Measurements from ENCODE around the gene SAMD5.
"Not testable (repeated sequence)": the region's sequence is repeated elsewhere in the genome, so short reads cannot be mapped to it uniquely, and the experiment has no call there.

SAMD5 gene

GRCh38 chr6:147534116-147534860 is 25.8 kb downstream of the SAMD5 start:
- in situ Hi-C loops (cut with HindIII; ENCODE audit: low sequenced_read_pairs), result no loop called here
- no peak for DNase-seq (ENCODE audit: low read depth)
- TF ChIP-seq, protein P1, sequence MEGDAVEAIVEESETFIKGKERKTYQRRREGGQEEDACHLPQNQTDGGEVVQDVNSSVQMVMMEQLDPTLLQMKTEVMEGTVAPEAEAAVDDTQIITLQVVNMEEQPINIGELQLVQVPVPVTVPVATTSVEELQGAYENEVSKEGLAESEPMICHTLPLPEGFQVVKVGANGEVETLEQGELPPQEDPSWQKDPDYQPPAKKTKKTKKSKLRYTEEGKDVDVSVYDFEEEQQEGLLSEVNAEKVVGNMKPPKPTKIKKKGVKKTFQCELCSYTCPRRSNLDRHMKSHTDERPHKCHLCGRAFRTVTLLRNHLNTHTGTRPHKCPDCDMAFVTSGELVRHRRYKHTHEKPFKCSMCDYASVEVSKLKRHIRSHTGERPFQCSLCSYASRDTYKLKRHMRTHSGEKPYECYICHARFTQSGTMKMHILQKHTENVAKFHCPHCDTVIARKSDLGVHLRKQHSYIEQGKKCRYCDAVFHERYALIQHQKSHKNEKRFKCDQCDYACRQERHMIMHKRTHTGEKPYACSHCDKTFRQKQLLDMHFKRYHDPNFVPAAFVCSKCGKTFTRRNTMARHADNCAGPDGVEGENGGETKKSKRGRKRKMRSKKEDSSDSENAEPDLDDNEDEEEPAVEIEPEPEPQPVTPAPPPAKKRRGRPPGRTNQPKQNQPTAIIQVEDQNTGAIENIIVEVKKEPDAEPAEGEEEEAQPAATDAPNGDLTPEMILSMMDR (IDR thresholded peaks at IDR 0.05; ENCODE audit: low read depth, low read length, missing control alignments), result no peak
- no peak overlapping the region for H3K4me3 ChIP-seq (ENCODE audit: low read depth, low read length)

GRCh38 chr6:147538821-147539220 is 30.3 kb downstream of the SAMD5 start:
- in situ Hi-C loops (cut with HindIII; ENCODE audit: low sequenced_read_pairs), result no loop called here
- no peak for DNase-seq (ENCODE audit: low read depth)
- H3K4me3 ChIP-seq (ENCODE audit: low read depth, low read length), result no peak overlapping the region
- TF ChIP-seq, protein P1 (IDR thresholded peaks at IDR 0.05; ENCODE audit: low read depth, low read length, missing control alignments), result no peak

GRCh38 chr6:147540075-147540474 is 31.6 kb downstream of the SAMD5 start:
- no peak for DNase-seq (ENCODE audit: low read depth)
- TF ChIP-seq, protein P1 (IDR thresholded peaks at IDR 0.05; ENCODE audit: low read depth, low read length, missing control alignments), result no peak
- no peak overlapping the region for H3K4me3 ChIP-seq (ENCODE audit: low read depth, low read length)
- in situ Hi-C loops (cut with HindIII; ENCODE audit: low sequenced_read_pairs), result loop anchor here (10.0 kb wide), 1 partner anchor 245 kb away; no protein-coding TSS in a partner anchor

- in situ Hi-C loops (cut with HindIII; ENCODE audit: low sequenced_read_pairs), result loop anchor here (10.0 kb wide), 1 partner anchor 242 kb away; no protein-coding TSS in a partner anchor
- H3K4me3 ChIP-seq (ENCODE audit: low read depth, low read length); DNase-seq (ENCODE audit: low read depth): not testable (repeated sequence)
Measured at GRCh38 chr6:147542436-147542835, 33.9 kb downstream of the SAMD5 start.

GRCh38 chr6:147544420-147544819 is 35.9 kb downstream of the SAMD5 start:
- no peak for DNase-seq (ENCODE audit: low read depth)
- in situ Hi-C loops (cut with HindIII; ENCODE audit: low sequenced_read_pairs), result loop anchor here (10.0 kb wide), 1 partner anchor 240 kb away; no protein-coding TSS in a partner anchor
- TF ChIP-seq, protein P1 (IDR thresholded peaks at IDR 0.05; ENCODE audit: low read depth, low read length, missing control alignments), result no peak
- H3K4me3 ChIP-seq (ENCODE audit: low read depth, low read length), result no peak overlapping the region

DNA sequence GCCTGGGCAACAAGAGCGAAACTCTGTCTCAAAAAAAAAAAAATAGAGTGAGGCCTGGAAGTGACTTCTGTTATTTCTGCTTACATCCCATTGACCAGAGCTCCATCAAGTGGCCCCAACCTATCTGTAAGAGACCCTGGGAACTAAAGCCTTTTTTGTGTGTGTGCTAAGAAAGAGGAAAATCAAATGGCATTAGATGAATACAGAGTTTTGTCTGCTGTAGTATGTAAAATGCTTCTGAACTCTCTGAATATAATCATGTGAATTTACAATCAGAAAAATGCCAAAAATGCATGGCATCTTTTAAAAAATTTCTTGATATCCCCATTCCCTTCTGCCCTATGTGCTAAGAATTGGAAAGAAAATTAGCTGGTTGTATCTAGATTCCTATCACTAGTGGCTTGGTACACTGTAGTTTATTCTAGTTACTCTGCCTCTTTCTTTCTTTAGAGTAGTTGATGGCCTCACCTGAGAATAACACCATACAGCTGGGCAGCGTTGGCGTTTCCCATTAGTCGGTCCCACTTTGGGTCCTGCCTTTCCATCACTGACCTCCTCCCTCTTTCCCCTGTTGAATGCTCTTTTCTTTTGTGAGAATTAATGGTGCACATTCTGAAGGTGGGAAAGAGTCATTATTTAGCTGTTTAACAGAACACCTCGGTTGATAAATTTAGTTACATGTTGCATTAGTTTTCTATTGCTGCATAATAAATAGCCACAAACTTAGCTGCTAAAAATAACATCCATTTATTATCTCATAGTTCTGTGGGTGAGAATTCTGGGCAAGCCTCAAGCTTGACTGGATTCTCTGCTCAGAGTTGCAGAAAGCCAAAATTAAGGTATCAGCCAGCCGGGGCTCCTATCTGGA is 38.2 kb downstream of the SAMD5 start:
- DNase-seq (ENCODE audit: low read depth), result no peak
- H3K4me3 ChIP-seq (ENCODE audit: low read depth, low read length), result no peak overlapping the region
- in situ Hi-C loops (cut with HindIII; ENCODE audit: low sequenced_read_pairs), result loop anchor here (10.0 kb wide), 1 partner anchor 238 kb away; no protein-coding TSS in a partner anchor
- TF ChIP-seq, protein P1 (IDR thresholded peaks at IDR 0.05; ENCODE audit: low read depth, low read length, missing control alignments), result no peak

Data from astrocyte of the cerebellum (primary cell).